Dermis microvascular lymphatic vessel endothelial cell (primary cell): ENCODE results near the gene HEPACAM2. TPM values are rescaled to one million over a fixed set of nuclear protein-coding genes. Genes with fewer than 3 reads are reported as not detected.

Experiments
- DNase-seq, 2 donors: peaks; one replicate each; pipeline versions ENCODE4 v3.0.0 to v3.0.0-alpha.2; 2010; ENCODE audit warnings: low read depth in 2 of 2
- total RNA-seq: library from RNA; depleted of rRNA; stranded (reverse); fragments of >200 nt; gene quantifications from 2 replicates; pipeline ENCODE4 v1.2.1, GENCODE V29; 2014

Gene HEPACAM2
- total RNA-seq, 1 donor from 2014 or later, result not detected

DNA sequence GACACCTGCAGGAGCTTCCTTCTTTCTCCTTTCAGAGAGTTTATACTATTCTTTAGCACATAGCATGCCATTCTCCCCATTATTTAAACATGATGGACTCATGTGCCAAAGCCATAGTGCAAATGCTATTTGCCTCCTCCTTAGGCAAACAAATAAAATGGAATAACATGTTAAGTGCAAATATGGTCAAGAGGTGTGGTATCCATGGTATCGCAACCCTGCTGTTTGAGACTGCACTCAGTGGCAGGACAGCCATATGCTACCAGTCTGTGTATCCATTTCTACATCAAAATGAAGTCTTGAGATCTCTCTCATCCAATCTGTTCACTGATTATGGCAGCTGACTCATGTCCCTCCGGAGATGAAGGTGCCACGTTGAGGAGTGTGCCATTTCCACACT, 22.8 kb downstream of the HEPACAM2 start:
- no peak for DNase-seq

DNA sequence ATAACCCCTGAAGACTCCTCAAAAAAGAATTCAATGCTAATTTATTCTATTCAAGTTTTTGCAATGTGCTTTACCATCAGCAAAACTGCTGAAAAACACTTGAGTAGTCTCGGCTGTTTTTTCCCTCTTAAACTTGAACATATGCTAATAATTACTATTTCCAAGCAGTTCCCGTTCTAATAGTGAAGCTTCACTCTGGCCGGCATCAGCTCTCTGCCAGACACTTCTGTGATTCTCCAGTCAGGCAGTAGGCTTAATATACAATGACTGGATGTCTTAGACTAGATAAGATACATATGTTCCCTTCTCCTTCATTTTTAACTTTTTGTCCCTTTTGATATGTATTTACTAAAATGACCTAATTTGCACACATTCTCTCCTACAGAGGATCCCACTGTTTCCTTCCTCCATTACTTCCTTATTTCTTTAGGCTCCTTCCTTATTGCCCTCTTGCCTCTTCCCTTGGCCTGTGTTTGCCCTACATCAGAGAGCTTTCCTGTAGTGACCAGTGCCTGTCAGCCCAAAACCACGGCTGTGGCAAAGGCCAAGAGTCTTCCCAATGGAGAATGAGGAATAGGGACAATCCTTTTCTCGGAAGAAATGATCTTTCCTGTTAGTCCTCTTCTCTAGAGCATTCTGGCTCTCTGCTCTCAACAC, 23.5 kb downstream of the HEPACAM2 start:
- no peak for DNase-seq

DNA sequence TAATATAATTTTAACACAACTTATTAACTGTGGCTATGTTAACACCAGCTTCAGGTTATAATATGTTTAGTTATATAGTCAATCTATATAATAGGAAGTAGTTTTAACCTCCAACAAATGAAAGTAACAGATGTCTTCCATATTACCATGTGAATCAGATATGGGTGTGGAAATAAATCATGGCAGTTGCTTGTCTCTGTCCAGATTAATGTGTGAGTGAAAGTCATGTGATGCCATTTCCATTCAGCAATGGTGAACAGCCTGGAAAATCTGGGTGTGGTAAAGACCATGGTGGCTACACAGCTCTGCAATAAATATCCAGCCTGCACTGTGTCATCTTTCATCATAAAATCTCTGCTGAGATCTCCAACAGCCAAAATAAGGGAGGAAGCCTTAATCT, 27.8 kb downstream of the HEPACAM2 start:
- DNase-seq, result no peak

DNA sequence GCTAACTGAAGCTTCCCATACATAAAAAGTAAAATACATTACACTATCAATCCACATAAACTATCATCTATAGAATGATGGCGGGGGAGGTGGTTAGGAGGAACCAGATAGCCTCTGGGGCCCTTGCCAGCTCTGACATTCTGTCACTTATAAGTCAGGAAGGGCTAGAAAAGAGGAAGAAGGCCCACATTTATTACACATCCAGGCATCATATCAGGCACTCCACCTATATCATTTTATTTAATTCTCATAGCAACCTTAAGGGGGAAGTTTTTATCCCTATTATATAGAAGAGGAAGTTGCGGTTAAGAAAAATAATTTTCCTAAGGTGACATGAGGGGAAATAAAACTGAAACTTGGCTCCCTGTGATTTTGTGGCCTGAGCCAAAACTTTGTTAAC, 29.9 kb downstream of the HEPACAM2 start:
- no peak for DNase-seq

DNA sequence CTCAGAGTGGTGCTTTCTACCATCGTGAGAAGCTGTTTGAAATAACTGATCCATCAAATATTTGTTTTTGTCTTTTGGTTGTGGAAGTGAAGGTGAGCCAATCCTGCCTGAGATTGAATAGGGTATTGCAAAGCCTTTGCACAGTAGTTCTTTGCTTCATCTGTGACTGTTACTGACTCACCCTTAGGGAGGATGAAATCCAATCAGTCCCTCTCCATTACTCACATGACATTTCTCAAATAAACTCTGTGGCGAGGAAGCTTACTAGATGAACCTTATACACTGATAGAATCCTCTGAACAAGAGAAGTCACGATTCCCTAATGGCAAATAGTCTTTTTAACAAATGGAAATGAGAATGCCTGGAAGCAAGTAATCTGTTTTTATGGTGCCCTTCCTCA, 31.9 kb downstream of the HEPACAM2 start:
- DNase-seq, result no peak

DNA sequence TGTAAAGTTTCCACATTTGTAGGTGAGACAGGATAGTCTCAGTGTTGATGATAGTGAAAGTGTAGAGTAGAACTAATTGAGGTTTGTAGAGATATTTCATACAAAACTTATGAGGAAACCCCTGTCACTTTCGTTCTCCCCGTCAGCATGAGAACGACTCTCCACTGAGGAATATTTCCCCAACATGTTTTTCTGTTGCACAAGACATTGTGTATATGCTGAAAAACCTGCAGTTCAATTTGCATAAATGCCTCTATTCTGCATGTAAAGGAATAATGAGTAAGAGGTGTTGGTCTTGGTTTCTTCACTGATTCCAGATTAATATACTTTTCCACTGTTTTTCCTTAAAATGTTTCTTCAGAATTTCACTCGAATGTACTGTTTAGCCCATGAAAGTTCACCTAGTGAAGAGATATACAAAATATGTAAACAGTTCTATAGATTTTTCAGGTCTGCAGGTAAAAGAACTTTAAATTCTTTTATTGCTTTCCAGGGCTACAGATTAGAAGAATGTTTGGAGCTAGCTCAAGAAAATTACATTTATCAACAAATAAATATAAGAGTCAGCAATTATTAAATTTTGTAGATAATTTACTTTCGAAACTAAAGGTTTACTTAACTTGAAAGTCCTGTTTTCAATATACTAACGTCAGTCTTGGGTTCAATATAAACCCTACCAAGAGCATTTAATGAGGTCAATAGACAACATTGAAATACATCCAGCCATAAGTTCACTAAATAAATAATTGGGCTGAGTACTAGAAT, 37.2 kb downstream of the HEPACAM2 start:
- DNase-seq, result no peak

DNA sequence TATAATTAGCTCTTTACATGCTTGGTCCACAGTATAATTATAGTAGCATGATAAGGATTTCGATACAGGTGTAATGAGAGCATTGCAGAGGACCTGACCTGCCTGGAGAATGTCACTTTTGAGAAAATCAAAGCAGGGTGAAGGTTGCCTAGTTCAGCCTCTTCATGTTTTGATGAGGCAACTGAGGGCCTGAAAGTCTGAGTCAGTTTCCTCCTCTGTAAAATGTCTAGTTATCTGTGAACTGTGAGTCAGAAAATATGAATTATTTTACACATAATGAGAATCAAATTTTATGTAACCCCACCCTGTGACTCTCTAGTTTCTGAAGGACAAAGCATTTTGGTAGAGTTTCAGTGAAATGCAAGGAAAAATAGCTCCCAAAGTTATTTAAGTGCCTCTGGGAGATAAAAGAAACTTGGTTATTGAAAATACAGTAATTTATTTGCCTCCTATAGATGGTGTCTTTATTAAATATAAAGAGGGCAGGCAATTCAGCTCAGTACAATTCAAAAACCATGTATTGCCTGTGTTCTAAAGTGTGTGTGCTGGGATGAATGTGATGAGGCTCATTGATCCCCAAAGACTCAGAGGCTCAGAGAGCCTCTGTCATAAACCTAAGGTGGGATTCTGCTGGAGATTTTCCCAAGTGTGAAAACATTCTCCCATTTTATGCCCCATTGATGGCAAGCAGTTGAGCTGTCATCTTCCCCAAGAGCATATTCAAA, 40.8 kb downstream of the HEPACAM2 start:
- peak in 1 of 2 donors; percentile 12 for DNase-seq

DNA sequence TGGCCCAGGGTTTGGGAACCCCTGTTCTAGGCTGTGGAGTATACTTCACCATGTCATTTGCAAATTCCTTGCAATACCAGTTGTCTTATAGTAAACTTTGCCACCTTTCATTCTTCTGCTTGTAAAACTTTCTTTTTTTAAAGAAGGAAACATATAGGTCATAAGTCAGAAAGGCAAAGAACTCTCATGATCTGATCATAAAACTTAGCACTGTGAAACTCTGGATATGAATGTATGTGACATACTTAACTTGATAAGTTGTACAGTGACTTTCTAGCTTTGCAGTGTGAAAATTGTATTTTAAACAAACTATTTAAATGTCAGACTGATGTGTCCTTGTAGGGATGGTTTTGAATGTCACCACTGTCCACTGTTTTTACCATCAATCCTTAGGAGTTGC, 47.1 kb downstream of the HEPACAM2 start:
- no peak for DNase-seq

DNA sequence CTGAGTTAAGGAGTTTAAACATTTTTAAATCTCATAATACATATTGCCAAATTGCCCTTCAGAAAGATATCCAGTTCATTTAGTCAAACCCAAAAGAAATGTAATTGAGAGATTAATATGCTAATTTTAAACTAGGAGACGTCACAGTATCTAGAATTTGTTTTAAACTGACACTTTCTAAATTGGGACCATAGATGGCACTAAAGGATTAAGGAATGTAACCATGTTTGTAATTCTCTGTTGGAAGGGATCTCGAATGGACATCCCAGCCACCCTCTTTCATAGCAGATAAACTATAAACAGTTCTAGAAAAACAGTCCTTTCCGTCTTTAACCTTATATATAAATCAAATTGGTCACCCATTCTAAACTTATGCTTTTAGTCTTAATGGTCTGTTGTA, 48.1 kb downstream of the HEPACAM2 start:
- DNase-seq, result peak in 1 of 2 donors; percentile 6

DNA sequence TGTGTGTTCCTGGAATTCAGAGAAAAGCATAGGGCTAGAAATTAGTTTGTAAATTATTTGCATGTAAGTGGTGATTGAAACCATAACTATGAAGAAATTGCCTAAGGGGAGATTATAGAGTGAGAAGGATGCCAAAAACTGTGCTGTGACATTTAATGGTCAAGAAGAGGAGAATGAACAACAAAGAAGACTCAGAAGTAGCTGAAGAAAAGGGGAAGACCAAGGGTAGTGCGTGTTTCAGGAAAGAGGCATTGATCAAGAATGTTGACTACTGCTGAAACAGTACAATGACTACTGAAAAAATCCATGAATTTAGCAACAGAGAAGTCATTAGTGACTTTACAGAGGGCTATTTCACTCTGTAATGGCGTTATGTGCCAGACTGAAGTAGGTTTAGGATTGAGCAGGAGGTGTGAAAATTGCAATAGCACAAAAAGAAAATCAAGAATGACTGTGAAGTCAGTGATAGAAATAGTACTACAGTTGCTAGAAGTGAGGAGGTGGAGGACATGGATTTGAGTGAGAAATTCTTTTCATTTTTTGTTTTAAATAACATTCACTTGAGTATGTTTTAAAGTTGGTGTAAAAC, 49.2 kb downstream of the HEPACAM2 start:
- DNase-seq, result no peak

DNA sequence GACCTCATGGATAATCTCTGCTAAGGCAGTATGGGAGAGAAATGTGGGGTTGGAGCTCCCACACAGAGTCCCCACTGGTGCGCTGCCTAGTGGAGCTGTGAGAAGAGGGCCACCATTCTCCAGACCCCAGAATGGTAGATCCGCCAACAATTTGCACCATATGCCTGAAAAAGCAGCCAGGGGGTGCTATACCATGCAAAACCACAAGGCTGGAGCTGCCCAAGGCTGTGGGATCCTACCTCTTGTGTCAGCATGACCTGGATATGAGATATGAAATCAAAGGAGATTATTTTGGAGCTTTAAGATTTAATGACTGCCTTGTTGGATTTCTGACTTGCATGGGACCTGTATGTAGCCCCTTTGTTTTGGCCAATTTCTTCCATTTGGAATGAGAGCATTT, 51.0 kb downstream of the HEPACAM2 start:
- DNase-seq, result no peak

DNA sequence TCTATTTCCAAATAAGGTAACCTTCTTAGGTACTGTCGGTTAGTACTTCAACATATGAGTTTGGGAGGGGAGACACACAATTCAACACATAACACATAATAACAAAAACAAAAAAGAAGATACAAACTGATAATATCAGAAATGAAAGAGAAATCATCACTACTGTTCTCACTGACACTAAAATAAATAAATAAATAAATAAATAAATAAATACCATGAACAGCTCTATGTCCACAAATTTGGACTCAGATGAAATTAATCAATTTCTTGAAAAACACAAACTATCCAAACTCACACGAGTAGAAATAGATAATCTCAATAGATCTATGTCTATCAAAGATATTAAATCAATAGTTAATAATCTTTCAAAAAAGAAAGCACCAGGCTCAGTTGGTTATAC, 53.6 kb downstream of the HEPACAM2 start:
- no peak for DNase-seq

DNA sequence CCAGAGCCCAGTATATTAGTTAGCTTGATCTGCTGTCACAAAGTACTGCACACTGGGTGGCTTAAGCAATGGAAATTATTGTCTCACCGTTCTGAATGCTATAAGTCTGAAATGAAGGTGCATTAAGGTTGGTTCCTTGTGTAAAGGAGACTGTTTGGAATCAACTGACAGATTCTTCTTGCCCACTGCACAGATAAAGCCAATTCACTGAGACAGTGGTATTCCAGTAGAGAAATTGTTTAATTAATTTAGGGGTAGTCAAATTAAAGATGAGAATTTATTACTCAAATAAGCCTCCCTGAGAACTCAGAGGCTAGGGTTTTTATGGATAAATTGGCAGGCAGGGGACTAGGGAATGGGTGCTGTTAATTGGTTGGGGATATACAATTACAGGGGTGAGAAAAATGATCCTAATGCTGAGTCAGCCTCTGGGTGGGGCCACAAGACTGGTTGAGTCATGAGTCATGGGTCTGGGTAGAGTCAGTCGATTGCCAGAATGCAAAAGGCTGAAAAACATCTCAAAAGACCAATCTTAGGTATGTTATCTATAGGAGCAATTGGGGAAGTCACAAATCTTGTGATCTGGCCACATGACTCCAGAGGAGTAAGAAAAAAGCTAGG, 54.6 kb downstream of the HEPACAM2 start:
- DNase-seq, result no peak

DNA sequence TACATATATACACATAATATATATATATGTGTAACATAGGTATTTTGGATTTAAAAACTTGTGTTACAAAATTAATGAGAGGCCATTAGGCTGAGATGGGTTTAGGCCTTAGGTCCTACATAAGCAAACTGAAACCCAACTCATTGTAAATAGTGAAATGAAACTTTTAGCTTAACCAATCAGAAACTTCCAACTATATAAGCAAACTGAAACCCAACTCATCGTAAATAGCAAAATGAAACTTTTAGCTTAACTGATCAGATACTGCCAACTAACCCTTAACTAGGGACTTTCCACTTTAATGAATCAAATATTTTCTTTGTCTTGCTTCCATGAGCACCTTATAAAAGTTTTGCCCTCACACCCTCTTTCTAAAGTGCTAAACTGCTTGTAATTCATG, 60.8 kb downstream of the HEPACAM2 start:
- DNase-seq, result no peak

DNA sequence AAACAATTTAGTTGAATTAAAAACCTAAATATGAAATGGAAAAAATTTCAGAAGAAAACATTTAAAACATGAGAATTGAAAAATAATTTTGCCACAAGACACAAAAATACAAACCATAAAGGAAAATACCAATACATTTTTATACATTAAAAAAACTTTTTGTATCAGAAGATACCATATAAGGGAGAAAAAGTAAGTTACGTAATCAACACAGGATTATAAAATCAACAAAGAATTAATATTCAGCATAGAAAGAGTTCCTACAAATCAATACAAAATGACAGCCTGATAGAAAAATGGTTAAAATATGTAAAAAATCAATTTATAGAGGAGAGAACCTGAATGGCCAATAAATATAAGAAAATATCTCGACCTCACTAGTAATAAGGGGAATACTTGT, 61.5 kb downstream of the HEPACAM2 start:
- DNase-seq, result no peak

DNA sequence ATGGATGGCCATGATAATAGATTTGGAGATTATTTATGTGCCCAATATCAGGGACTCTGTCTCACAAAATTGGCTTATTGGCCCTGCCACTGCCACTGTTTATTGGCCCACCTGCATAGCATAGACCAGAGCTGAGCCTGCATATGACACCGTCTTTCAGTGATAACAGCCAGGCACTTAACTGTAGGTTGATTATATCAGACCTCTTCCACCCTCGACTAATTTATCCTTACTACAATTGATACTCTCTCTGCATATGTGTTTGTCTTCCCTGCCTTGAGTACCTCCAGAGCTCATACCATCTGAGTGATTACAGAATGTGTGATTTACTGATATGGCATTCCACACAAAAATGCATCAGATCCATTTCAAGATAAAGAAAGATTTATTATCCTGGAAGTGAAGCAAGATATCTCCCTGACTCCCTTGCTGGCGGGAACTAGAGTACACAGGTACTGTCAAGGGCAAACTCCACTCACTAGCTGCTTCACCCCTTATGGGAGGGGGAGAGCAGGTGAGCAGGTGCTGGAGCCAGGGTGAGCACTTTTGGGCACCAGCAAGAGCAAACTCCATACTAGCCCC, 65.0 kb downstream of the HEPACAM2 start:
- no peak for DNase-seq

DNA sequence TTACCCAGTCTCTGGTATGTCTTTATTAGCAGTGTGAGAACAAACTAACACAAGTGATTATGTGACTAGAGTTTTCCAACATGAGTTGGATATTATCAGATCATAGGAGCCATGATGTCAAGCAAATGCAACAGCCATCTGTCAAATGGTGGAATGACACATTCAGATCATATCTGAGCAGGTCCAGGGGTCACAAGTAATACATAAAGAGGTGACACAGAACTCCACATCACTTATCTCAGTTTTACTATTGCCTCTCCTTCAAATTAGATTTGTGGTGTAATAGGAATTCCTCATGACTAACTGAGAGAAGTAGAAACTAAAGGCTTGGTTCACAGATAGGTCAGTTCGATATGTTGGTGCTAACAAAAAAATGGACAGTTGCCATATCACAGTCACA, 65.9 kb downstream of the HEPACAM2 start:
- DNase-seq, result no peak

DNA sequence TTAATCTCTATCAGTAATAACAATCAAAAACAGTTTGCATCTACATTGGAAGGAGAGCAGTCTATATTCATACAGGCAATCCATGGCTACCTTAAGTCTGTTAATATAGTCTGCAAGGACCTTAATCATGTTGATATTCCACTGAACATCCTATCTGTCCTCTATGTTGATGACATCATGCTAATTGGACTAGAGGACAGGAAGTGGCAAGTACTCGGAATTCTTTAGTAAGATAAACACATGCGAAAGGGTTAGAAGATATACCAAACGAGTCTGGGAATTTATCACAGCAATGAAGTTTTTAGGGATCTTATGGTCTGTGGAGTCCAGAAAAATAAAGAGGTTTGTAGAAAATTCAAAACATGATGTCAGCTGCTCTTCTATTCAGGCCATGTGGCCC, 66.8 kb downstream of the HEPACAM2 start:
- peak in 1 of 2 donors; percentile 5 for DNase-seq

DNA sequence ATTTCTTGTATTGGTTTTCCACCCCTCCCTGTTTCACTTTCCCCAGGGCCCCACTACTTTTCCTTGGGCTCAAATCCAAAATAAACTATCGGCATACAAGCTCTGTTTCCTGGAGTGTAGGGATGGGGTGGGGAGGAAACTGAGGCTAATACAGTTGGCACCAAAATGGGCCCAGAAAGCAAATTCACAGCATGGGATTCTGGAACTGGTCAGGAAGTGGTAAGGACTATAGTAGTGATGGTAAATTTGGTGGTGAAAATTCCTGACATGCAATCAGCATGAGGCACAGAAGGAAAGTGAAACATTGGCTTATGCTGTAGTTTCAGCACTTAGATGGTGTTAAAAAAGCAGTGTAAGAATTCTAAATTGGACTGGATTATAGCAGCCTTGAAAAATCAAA, 69.4 kb downstream of the HEPACAM2 start:
- DNase-seq, result no peak

DNA sequence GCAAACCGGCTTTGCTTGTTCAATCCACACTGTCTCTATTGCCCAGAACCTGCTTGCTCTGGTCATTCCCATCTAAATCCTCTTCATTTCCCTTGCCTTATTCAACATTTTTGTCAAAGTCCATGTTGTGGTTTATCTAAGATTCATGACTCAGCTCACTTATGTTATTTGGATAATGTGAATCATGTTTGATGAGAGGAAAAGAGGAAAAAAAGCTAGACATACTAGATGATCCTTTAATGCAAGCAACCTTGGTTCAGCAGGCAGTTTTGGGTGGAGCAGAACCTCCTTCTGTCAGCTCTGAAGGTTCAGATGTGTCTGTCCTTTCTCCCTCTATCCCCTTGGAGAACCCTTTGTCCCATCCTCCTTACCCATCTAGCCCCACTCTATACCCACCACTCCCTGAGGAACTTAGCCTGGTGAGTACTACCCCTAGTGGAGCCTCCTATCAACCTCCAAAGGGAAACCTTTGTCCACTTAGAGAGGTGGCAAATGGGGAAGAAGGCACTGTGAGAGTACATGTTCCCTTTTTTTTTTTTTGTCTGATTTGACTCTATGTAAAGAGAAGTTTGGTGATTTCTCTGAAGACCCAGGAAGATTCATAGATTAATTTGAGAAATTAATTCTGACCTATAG, 76.0 kb downstream of the HEPACAM2 start:
- no peak for DNase-seq

DNA sequence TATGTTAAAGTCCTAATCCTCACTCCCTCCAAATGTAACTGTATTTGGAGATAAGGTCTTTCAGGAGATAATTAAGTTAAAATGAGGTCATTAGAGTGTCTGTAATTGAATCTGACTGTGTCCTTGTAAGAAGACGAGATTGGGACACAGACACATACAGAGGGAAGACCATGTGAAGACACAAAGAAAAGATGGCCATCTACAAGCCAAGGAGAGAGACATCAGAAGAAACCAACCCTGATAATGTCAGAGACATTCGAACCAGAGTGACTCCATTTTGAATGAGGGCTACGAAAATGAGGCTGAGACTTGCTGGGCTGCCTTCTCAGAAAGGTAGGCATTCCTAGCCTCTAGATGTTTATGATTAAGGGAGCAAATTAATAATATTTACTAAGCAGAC, 77.5 kb downstream of the HEPACAM2 start:
- DNase-seq, result no peak
